ENCODE data around the gene IFT172.
"Not testable (repeated sequence)": the region's sequence is repeated elsewhere in the genome, so short reads cannot be mapped to it uniquely, and the experiment has no call there.

Gene IFT172, protein sequence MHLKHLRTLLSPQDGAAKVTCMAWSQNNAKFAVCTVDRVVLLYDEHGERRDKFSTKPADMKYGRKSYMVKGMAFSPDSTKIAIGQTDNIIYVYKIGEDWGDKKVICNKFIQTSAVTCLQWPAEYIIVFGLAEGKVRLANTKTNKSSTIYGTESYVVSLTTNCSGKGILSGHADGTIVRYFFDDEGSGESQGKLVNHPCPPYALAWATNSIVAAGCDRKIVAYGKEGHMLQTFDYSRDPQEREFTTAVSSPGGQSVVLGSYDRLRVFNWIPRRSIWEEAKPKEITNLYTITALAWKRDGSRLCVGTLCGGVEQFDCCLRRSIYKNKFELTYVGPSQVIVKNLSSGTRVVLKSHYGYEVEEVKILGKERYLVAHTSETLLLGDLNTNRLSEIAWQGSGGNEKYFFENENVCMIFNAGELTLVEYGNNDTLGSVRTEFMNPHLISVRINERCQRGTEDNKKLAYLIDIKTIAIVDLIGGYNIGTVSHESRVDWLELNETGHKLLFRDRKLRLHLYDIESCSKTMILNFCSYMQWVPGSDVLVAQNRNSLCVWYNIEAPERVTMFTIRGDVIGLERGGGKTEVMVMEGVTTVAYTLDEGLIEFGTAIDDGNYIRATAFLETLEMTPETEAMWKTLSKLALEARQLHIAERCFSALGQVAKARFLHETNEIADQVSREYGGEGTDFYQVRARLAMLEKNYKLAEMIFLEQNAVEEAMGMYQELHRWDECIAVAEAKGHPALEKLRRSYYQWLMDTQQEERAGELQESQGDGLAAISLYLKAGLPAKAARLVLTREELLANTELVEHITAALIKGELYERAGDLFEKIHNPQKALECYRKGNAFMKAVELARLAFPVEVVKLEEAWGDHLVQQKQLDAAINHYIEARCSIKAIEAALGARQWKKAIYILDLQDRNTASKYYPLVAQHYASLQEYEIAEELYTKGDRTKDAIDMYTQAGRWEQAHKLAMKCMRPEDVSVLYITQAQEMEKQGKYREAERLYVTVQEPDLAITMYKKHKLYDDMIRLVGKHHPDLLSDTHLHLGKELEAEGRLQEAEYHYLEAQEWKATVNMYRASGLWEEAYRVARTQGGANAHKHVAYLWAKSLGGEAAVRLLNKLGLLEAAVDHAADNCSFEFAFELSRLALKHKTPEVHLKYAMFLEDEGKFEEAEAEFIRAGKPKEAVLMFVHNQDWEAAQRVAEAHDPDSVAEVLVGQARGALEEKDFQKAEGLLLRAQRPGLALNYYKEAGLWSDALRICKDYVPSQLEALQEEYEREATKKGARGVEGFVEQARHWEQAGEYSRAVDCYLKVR (N-terminal part only)

DNA sequence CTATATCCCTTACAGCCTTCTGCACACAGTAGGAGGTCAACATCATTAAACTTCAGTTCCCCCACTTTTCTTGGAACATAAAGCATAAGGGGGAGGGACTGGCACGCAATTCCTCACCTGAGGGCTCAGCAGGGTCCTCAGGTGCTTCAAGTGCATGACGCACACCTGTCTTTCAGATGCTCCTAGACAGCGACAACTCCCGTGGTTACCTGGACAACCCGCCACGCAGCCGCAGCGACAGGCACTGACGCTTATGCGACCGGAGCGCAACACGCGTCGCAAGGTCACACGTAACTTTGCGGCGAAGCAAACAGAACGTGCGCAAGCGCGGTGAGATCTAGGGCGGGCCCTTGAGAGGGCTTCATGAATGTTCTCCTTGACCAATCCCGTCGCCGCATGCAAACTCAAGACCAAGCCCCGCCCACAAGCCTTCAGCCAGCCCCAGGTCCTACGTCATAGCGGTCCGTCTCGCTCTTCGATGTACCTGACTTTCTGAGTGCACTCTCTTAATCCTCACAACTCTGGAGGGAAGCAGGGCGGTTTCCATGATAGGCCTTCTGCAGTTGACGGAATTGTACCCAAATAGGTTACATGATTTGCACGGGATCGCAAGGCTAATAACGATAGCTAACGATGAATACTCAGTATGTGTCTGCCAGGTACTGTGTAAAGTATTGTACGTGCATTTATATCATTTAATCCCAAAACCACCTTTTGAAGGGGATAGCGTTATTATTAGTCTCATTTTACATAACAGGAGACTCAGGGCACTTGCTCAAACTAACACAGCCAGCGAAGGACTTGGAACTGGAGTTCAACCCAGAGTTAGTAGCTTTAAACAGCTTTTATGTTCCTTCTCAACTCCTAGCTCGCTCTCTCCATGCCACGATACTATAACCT lies at the start of gene IFT172:
IFT172 (minus strand) TSS at position 246 of the 900 bp plus-strand sequence; CDS start at position 156, 90 bp downstream.
- Mint-ChIP-seq H3K27me3 (peaks cover 24% of the 10 kb centered on the region), H3K9me3 (no peaks in the 10 kb centered on the region), H3K4me3 (peak within 1 kb of the TSS; percentile 90 to 96), H3K27ac (peak within 1 kb of the TSS; percentile 78 to 97), H3K4me1 (peaks cover 48% of the 10 kb centered on the region)
- DNase-seq, result peak; percentile 97 to 99
- peak; percentile 97 for ATAC-seq

DNA sequence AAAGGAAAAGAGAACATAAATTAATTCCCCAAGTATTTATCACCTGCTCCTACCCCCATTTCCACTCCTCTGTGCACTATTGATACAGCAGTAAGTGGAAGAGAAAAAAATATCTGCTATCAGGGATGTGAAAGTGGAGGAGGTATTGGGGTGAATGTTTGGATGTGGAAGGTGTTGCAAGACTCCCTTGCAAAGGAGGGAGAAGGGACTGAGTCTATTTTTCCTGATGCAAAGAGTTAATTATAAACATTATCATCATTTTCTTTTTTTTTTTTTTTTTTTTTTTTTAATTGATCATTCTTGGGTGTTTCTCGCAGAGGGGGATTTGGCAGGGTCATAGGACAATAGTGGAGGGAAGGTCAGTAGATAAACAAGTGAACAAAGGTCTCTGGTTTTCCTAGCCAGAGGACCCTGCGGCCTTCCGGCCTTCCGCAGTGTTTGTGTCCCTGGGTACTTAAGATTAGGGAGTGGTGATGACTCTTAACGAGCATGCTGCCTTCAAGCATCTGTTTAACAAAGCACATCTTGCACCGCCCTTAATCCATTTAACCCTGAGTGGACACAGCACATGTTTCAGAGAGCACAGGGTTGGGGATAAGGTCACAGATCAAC lies 49.4 kb upstream of the IFT172 start:
- not testable (repeated sequence) for H3K27me3 Mint-ChIP-seq, H3K4me1 Mint-ChIP-seq, ATAC-seq, DNase-seq, H3K27ac Mint-ChIP-seq, H3K9me3 Mint-ChIP-seq, H3K4me3 Mint-ChIP-seq

DNA sequence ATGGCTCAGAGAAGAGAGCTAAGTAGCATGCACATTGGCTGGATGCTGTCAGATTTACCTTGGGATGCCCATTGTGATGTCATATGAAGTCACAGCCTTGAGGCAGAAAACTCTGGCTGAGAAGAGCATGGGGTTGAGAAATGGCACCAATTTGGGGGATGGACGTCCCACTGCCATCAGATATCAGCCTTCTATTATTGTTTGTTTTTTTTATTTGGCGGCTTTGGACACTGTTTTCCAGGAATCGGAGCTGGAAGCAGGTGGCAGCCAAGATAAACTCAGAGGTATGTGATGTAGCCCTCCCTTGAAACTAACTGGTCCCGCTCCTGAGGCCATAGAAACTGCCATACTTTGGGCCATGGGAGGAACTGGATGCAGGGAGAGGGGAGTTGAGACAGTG lies 47.7 kb upstream of the IFT172 start:
- H3K27me3 Mint-ChIP-seq, result no peaks in the 10 kb centered on the region
- no peak overlapping the region for H3K4me3 Mint-ChIP-seq
- no peak for DNase-seq
- H3K4me1 Mint-ChIP-seq, result no peaks in the 10 kb centered on the region
- H3K27ac Mint-ChIP-seq, result no peak overlapping the region
- no peaks in the 10 kb centered on the region for H3K9me3 Mint-ChIP-seq
- ATAC-seq, result no peak

DNA sequence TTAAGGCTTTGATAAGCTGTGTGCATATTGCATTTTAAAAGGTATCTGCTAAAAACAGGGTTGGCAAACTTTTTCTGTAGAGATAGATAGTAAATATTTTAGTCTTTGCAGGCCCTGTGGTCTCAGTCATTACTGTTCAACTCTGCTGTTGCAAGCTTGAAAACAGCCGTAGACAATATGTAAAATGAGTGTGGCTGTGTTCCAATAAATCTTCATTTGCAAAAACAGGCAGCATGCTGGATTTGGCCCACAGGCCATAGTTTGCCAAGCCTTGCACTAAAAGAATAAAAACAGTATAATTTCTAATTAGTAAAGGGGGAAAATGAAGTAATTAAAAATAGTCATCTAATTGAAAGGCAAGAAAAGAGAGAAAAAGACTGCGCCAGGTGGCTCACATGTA lies 42.4 kb upstream of the IFT172 start:
- ATAC-seq (no peak), DNase-seq (no peak)
- no peak overlapping the region for H3K27ac Mint-ChIP-seq

DNA sequence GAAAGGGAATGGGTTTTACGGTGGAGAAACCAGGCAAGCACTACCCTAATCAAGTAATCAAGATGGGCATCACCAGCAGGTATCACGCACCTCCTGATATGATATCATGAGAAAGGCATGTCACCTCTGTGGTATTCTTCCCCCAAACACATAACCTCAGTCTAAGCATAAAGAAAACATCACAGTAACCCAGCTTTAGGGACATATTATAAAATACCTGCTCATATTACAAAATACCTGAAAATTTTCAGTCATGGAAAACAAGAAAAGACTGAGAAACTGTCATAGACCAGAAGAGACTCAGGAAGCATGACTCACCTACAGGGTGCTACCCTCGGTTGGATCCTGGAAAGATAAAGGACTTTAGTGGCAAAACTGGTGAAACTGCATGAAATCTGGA lies 37.6 kb upstream of the IFT172 start:
- ATAC-seq, result peak; percentile 18
- no peak overlapping the region for H3K4me3 Mint-ChIP-seq
- no peaks in the 10 kb centered on the region for H3K9me3 Mint-ChIP-seq
- H3K27me3 Mint-ChIP-seq, result peaks cover 21% of the 10 kb centered on the region
- DNase-seq, result no peak
- H3K27ac Mint-ChIP-seq, result no peak overlapping the region
- H3K4me1 Mint-ChIP-seq, result peaks cover 6% of the 10 kb centered on the region

More for the DNA sequence above, 42.4 kb upstream of the IFT172 start:
- Mint-ChIP-seq H3K9me3 (no peaks in the 10 kb centered on the region), H3K4me1 (peaks cover 5% of the 10 kb centered on the region), H3K4me3 (no peak overlapping the region), H3K27me3 (peaks cover 13% of the 10 kb centered on the region)

DNA sequence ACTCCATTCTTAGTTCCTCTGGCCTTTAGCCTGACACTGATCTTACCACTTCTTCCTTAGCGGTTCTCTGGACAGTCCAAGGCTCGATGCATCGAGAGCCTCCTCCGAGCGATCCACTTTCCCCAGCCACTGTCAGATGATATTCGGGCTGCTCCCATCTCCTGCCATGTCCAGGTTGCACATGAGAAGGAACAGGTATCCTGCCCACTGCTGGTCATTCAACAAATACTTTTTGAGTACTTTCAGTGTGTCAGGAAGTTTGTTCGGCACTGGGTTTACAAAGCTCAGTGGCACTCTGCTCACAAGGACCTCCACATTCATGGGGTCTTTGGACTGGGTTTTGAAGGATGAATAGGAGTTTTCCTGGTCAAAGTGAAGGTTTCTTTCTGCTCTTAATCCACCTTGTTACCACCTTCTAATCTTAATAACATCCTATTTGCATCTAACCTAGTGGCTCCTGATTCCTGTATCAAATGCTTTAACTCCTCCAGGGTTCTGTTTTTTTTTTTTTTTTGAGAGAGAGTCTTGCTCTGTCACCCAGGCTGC lies 32.9 kb upstream of the IFT172 start:
- DNase-seq (no peak), ATAC-seq (no peak)
- peaks cover 9% of the 10 kb centered on the region for H3K27me3 Mint-ChIP-seq
- H3K4me1 Mint-ChIP-seq, result peaks cover 6% of the 10 kb centered on the region
- no peaks in the 10 kb centered on the region for H3K9me3 Mint-ChIP-seq
- peak overlapping the region in 1 of 2 donors; percentile 43 for H3K27ac Mint-ChIP-seq
- no peak overlapping the region for H3K4me3 Mint-ChIP-seq

DNA sequence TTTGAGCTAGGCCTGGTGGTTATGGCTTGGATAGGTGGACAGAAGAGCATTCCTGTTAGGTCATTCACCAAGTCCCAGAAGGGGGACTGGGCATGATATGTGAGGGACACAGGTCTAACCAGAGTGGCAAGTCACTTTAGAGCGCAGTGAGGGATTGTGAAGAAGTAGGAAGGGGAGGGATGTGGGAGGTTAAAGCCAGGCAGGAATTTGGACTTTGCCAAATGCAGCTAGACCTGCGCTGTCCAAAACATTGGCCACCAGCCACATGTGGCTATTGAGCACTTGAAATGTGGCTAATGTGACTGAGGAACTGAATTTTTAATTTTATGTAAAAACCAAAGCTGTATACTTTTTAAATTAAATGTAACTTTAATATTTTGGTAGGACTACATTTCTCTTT lies 30.8 kb upstream of the IFT172 start:
- Mint-ChIP-seq H3K4me3 (no peak overlapping the region), H3K27ac (no peak overlapping the region), H3K9me3 (no peaks in the 10 kb centered on the region), H3K27me3 (peaks cover 15% of the 10 kb centered on the region), H3K4me1 (no peaks in the 10 kb centered on the region)
- ATAC-seq (no peak), DNase-seq (no peak)

DNA sequence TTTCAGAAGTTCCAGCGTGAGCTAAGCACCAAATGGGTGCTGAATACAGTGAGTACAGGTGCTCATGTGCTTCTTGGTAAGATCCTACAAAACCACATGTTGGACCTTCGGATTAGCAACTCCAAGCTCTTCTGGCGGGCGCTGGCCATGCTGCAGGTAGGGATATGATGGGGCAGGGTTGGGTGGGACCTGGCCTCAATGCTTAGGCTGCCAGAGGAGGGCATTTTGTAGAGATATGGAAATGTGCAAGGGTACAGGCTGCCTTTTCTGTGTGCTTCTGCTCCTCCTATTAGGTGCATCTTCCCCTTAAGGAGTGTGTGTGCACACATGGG lies 29.2 kb upstream of the IFT172 start:
- no peak overlapping the region for H3K4me3 Mint-ChIP-seq
- ATAC-seq (no peak), DNase-seq (no peak)
- peaks cover 7% of the 10 kb centered on the region for H3K27me3 Mint-ChIP-seq
- no peaks in the 10 kb centered on the region for H3K9me3 Mint-ChIP-seq
- no peaks in the 10 kb centered on the region for H3K4me1 Mint-ChIP-seq
- no peak overlapping the region for H3K27ac Mint-ChIP-seq

DNA sequence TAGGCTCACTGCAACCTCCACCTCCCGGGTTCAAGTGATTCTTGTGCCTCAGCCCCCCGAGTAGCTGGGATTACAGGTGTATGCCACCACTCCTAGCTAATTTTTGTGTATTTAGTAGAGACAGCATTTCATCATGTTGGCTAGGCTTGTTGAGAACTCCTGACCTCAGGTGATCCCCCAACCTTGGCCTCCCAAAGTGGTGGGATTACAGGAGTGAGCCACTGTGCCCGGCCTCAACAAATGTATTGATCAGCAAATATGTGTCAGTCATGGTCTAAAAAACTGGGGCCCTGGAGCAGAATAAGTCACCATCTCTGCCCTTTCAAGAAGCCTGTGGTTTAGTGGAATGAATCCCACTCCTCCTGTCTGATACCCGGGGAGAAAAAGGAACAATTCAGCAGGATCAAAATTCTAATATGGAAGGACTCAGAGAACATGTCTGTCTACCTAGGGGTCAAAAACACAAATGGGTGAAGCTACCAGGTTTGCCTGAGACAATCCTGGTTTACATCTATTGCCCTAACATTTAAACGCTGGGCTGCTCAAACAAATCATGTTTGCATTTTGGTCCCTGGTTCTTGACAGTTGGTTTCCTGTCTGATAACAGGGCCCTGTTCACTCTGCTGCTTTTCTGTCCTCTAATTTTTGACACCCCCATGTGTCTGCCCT lies 28.7 kb upstream of the IFT172 start:
- H3K4me3 Mint-ChIP-seq, result no peak overlapping the region
- no peak for DNase-seq
- no peak overlapping the region for H3K27ac Mint-ChIP-seq
- no peak for ATAC-seq
- no peaks in the 10 kb centered on the region for H3K9me3 Mint-ChIP-seq
- H3K4me1 Mint-ChIP-seq, result no peaks in the 10 kb centered on the region
- H3K27me3 Mint-ChIP-seq, result peaks cover 7% of the 10 kb centered on the region

DNA sequence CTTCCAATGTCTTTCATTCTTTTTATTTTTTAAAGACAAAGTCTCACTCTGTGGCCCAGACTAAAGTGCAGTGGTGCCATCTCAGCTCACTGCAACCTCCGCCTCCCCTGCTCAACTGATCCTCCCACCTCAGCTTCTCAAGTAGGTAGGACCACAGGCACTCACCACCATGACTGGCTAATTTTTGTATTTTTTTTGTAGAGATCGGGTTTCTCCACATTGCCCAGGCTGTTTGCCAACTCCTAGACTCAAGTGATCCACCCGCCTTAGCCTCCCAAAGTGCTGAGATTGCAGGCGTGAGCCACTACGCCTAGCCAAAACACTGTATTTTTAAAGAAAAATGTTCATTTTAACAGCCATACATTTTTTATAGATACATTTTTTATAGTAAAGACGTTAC lies 19.8 kb upstream of the IFT172 start:
- Mint-ChIP-seq H3K27ac (peak overlapping the region in 1 of 2 donors; percentile 82), H3K4me3 (no peak overlapping the region), H3K9me3 (no peaks in the 10 kb centered on the region), H3K4me1 (no peaks in the 10 kb centered on the region), H3K27me3 (no peaks in the 10 kb centered on the region)
- DNase-seq (no peak), ATAC-seq (no peak)

DNA sequence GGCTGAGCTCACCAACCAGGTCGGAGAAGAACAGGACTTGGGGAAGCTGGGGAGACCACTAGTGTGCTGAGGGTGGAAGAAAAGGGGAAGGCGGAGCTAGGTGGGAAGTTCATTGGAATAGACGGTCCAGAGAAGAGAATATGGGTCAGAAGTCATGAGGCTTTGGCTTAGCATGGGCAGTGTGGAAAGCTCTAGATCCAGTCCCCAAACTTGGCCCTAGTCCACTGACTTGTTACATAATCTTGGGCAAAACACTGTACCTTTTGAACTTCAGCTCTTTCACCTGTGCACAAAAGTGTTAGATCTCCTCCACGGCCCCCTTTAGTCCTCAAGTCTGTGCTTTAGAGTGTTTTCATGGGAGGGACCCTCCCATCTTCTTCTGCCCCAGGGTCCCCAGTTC lies 17.8 kb upstream of the IFT172 start:
- no peaks in the 10 kb centered on the region for H3K9me3 Mint-ChIP-seq
- no peaks in the 10 kb centered on the region for H3K27me3 Mint-ChIP-seq
- H3K4me1 Mint-ChIP-seq, result no peaks in the 10 kb centered on the region
- no peak for ATAC-seq
- no peak for DNase-seq
- no peak overlapping the region for H3K27ac Mint-ChIP-seq
- H3K4me3 Mint-ChIP-seq, result no peak overlapping the region

DNA sequence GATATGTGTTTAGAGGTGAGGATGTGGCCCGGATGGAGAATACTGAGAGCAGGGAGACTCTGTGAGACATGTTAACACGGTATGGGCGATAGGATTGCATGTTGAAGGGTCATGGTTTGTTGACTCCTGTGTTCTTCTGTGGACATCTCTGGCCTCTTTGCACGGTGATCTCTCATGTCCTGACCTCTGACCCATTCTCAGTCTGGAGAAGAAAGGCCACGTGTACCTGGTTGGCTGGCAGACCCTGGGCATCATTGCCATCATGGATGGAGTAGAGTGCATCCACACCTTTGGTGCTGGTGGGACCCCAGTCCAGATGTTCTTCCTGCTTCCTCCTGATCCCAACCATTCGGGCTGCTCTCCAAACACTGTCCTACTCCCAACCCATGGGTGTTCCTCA lies 17.0 kb upstream of the IFT172 start:
- ATAC-seq (no peak), DNase-seq (no peak)
- H3K4me3 Mint-ChIP-seq, result no peak overlapping the region
- no peaks in the 10 kb centered on the region for H3K27me3 Mint-ChIP-seq
- no peaks in the 10 kb centered on the region for H3K9me3 Mint-ChIP-seq
- H3K4me1 Mint-ChIP-seq, result no peaks in the 10 kb centered on the region
- no peak overlapping the region for H3K27ac Mint-ChIP-seq

DNA sequence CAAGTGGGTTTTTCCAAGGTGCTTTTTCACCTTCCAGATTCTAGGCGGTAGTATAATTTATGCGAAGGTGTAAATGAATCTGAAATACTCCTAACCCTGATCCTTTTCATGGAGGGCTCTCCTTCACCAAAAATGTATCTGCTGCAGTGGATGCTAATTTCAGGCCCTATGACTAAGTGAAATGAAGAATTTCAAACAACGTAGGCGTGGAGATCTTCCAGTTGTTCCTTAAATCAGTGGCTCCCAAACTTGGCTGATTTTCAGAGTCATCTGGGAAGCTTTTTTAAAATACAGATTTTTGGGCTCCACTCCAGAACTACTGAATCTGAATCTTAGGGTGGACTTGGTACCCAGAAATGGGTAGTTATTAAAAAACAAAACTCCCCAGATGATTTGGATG lies 12.6 kb upstream of the IFT172 start:
- no peak overlapping the region for H3K27ac Mint-ChIP-seq
- H3K4me1 Mint-ChIP-seq, result no peaks in the 10 kb centered on the region
- no peaks in the 10 kb centered on the region for H3K9me3 Mint-ChIP-seq
- H3K4me3 Mint-ChIP-seq, result no peak overlapping the region
- H3K27me3 Mint-ChIP-seq, result peaks cover 22% of the 10 kb centered on the region
- ATAC-seq, result no peak
- DNase-seq, result no peak

DNA sequence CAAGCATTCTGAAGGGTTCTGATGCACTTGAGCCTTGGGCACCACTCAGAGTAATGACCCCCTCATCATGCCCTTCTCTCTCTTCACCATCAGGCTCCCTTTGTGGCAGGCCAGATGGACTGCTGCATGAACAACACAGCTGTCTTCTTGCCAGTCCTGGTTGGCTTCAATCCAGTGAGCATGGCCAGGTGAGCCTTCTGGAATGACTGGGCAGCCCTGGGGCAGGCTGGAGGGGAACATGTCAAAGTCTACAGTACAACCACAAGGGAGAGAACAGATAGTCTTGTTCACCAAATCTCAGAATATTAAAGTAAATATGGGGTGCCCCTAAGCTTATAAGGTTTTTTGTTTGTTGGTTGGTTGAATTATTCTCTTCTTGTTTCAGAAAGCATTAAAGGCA lies 11.5 kb upstream of the IFT172 start:
- no peak for ATAC-seq
- no peaks in the 10 kb centered on the region for H3K9me3 Mint-ChIP-seq
- H3K27me3 Mint-ChIP-seq, result peaks cover 33% of the 10 kb centered on the region
- no peak for DNase-seq
- no peak overlapping the region for H3K27ac Mint-ChIP-seq
- H3K4me1 Mint-ChIP-seq, result no peaks in the 10 kb centered on the region
- H3K4me3 Mint-ChIP-seq, result no peak overlapping the region
